ENCODE measurements around the gene MRRF. TPM values are rescaled to one million over a fixed set of nuclear protein-coding genes. Genes with fewer than 3 reads are reported as not detected.

Gene MRRF
- total and polyA plus RNA-seq, 2 of the 4 experiments (the other 2 are of a cell fraction), result 32.1 to 38.0 TPM

GRCh38 chr9:122268041-122268814, 3.5 kb downstream of the MRRF start:
- TF ChIP-seq USF2 (IDR thresholded peaks at IDR 0.05; ENCODE audit: low read depth, low read length), result no peak
- no peak for TF ChIP-seq MAFK (IDR thresholded peaks at IDR 0.05; ENCODE audit: low read depth, low read length)
- no peak for TF ChIP-seq RAD21 (IDR thresholded peaks at IDR 0.05; ENCODE audit: low read length)
- TF ChIP-seq FOS (IDR thresholded peaks at IDR 0.05; ENCODE audit: low read depth, low read length), result no peak
- no peak for TF ChIP-seq NFE2L2 (IDR thresholded peaks at IDR 0.05; ENCODE audit: low read depth, low read length)
- TF ChIP-seq RFX5 (IDR thresholded peaks at IDR 0.05; ENCODE audit: low read depth, low read length), result no peak
- TF ChIP-seq CEBPB (IDR thresholded peaks at IDR 0.05; ENCODE audit: low read depth, low read length), result no peak
- no peak overlapping the region for H3K56ac ChIP-seq (ENCODE audit: extremely low read depth, insufficient read depth, low read length)
- no peak overlapping the region for H2AK9ac ChIP-seq (replicated peaks; ENCODE audit: low read depth, low read length, poor library complexity)
- no peak overlapping the region for H3K4ac ChIP-seq (ENCODE audit: low read depth, low read length)
- WGBS, 2 experiments (ENCODE audit: extremely low coverage in 2 of 2, insufficient read length in 1 of 2), result no CpG with 5 or more reads among the region's 6 CpGs
- POLR2A ChIA-PET (ENCODE audit: unreplicated experiment), result no interaction called here
- H3K18ac ChIP-seq (ENCODE audit: low read depth, low read length), result no peak overlapping the region
- H3K4me2 ChIP-seq (ENCODE audit: low read depth, low read length), result no peak overlapping the region
- H3K9me3 ChIP-seq (ENCODE audit: control insufficient read depth, insufficient read depth, low read length), result no peaks in the 10 kb centered on the region
- H2BK20ac ChIP-seq (ENCODE audit: low read depth, low read length), result no peak overlapping the region
- DNase-seq (no peak), ATAC-seq (ENCODE audit: low read depth) (no peak)
- no peak overlapping the region for H3K14ac ChIP-seq (replicated peaks; ENCODE audit: low read depth, low read length)
- H4K91ac ChIP-seq (ENCODE audit: insufficient read depth, low read depth, low read length), result no peak overlapping the region
- BruUV-seq (replicated peaks), result no TSS peak
- H3K4me1 ChIP-seq (ENCODE audit: control insufficient read depth, insufficient read depth, low read length), result no peaks in the 10 kb centered on the region; the same call in 1 of the 2 replicates
- H2BK15ac ChIP-seq (ENCODE audit: low read depth, low read length), result no peak overlapping the region
- H2BK120ac ChIP-seq (ENCODE audit: low read depth, low read length), result no peak overlapping the region
- H3K27ac ChIP-seq (ENCODE audit: insufficient read depth, low read length), result no peak overlapping the region
- no peak overlapping the region for H2AFZ ChIP-seq (replicated peaks; ENCODE audit: low read length, poor library complexity)
- H3K9me1 ChIP-seq (ENCODE audit: insufficient read depth, low read length), result 0 out of 2 replicates have a peak, but pooled peaks cover 4% of the 10 kb centered on the region
- H3K36me3 ChIP-seq (ENCODE audit: control insufficient read depth, insufficient read depth, low read length), result peaks cover 12% of the 10 kb centered on the region
- no peak overlapping the region for H3K9ac ChIP-seq (ENCODE audit: low read depth, low read length)
- H4K8ac ChIP-seq (ENCODE audit: low read depth in 2 of 2, low read length in 2 of 2), result no peak overlapping the region
- H2BK5ac ChIP-seq (ENCODE audit: low read depth, low read length, poor library complexity, severe bottlenecking), result no peak overlapping the region
- intact Hi-C loops (cut with micrococcal nuclease) (no loop called here), in situ Hi-C loops (cut with MboI; ENCODE audit: low sequenced_read_pairs) (loop anchor here (5.0 kb wide), 1 partner anchor 74 kb away; no protein-coding TSS in a partner anchor), dilution Hi-C loops (cut with HindIII; ENCODE audit: low sequenced_read_pairs, unreplicated experiment) (no loop called here)
- no peaks in the 10 kb centered on the region; the same call in 1 of the 2 replicates for H4K20me1 ChIP-seq (ENCODE audit: insufficient read depth, low read length)
- H2AK5ac ChIP-seq (ENCODE audit: low read depth, low read length), result no peak overlapping the region
- H3K23ac ChIP-seq (ENCODE audit: low read depth, low read length), result no peak overlapping the region
- no peaks in the 10 kb centered on the region for H3K27me3 ChIP-seq (ENCODE audit: control insufficient read depth, insufficient read depth, low read length)
- H3K79me1 ChIP-seq (ENCODE audit: low read depth in 1 of 2, low read length in 2 of 2), result peaks cover 49 to 52% of the 10 kb centered on the region in 2 experiments
- no peak overlapping the region for H4K5ac ChIP-seq (ENCODE audit: low read depth, low read length)
- H3K4me3 ChIP-seq (ENCODE audit: insufficient read depth, low read depth, low read length), result no peak overlapping the region
- CTCF ChIA-PET, result no interaction called here

All from IMR-90 (cell line).